Measurements from ENCODE around the gene OGFR. TPM values are rescaled to one million over a fixed set of nuclear protein-coding genes. Genes with fewer than 3 reads are reported as not detected.
"Not testable (repeated sequence)": the region's sequence is repeated elsewhere in the genome, so short reads cannot be mapped to it uniquely, and the experiment has no call there.

OGFR gene
- total RNA-seq, 1 experiment from 2014 or later: 80.1 TPM

DNA sequence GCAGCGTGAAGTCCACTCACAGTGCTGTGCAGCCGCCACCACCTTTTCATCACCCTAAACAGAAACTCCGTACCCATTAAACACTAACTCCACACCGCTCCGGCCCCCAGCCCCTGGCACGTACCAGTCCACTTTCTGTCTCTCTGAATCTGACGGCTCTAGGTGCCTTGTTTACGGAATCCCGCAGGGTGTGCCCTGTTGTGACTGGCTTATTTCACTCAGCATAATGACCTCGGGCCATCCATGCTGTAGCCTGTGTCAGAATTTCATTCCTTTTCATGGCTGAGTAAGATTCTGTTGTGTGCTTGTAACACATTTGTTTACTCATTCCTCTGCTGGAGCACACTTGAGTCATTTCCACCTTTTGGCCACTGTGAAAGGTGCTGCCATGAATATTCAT is 39.0 kb downstream of the OGFR start:
- DNase-seq: no peak
- H3K9me3 Mint-ChIP-seq (ENCODE audit: low read depth, unreplicated experiment): no peaks in the 10 kb centered on the region
- intact Hi-C loops (cut with micrococcal nuclease; ENCODE audit: unreplicated experiment): no loop called here
- peaks cover 21% of the 10 kb centered on the region for H3K36me3 Mint-ChIP-seq (ENCODE audit: insufficient read depth, unreplicated experiment)
- no peaks in the 10 kb centered on the region for H3K27me3 Mint-ChIP-seq (ENCODE audit: unreplicated experiment)
- no peak overlapping the region for H3K4me3 Mint-ChIP-seq (ENCODE audit: low read depth, unreplicated experiment)
- no peaks in the 10 kb centered on the region for H3K4me1 Mint-ChIP-seq (ENCODE audit: low read depth, unreplicated experiment)
- TSS peak; percentile 37 for BruUV-seq (replicated peaks)
- no peak overlapping the region for H3K27ac Mint-ChIP-seq (ENCODE audit: unreplicated experiment)
- CTCF ChIA-PET: interaction anchor here (0.8 kb wide), 1 partner anchor 11 kb away, joined by 3 read pairs; no protein-coding TSS in a partner anchor
- TF ChIP-seq, protein P1, sequence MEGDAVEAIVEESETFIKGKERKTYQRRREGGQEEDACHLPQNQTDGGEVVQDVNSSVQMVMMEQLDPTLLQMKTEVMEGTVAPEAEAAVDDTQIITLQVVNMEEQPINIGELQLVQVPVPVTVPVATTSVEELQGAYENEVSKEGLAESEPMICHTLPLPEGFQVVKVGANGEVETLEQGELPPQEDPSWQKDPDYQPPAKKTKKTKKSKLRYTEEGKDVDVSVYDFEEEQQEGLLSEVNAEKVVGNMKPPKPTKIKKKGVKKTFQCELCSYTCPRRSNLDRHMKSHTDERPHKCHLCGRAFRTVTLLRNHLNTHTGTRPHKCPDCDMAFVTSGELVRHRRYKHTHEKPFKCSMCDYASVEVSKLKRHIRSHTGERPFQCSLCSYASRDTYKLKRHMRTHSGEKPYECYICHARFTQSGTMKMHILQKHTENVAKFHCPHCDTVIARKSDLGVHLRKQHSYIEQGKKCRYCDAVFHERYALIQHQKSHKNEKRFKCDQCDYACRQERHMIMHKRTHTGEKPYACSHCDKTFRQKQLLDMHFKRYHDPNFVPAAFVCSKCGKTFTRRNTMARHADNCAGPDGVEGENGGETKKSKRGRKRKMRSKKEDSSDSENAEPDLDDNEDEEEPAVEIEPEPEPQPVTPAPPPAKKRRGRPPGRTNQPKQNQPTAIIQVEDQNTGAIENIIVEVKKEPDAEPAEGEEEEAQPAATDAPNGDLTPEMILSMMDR (IDR thresholded peaks at IDR 0.05; ENCODE audit: unreplicated experiment): no peak

DNA sequence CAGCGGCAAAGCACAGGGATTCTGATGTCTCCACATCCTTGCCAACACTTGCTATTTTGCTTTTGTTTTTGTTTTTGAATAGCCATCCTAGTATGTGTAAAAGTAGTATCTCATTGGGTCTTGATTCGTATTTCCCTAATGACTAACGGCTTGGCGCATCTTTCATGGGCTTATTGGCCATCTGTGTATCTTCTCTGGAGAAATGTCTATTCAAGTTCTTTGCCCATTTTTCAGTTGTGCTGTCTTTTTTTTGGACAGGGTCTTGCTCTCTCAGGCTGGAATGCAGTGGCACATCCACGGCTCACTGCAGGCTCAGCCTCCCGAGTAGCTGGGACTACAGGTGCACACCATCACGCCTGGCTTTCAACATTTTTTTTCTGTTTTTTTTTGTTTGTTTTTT is 39.5 kb downstream of the OGFR start:
- no peak for DNase-seq
- TF ChIP-seq, protein P1 (IDR thresholded peaks at IDR 0.05; ENCODE audit: unreplicated experiment): no peak
- Mint-ChIP-seq H3K4me3 (ENCODE audit: low read depth, unreplicated experiment) (no peak overlapping the region), H3K4me1 (ENCODE audit: low read depth, unreplicated experiment) (no peaks in the 10 kb centered on the region), H3K36me3 (ENCODE audit: insufficient read depth, unreplicated experiment) (peaks cover 21% of the 10 kb centered on the region), H3K9me3 (ENCODE audit: low read depth, unreplicated experiment) (no peaks in the 10 kb centered on the region), H3K27ac (ENCODE audit: unreplicated experiment) (no peak overlapping the region), H3K27me3 (ENCODE audit: unreplicated experiment) (no peaks in the 10 kb centered on the region)
- intact Hi-C loops (cut with micrococcal nuclease; ENCODE audit: unreplicated experiment): no loop called here
- CTCF ChIA-PET: interaction anchor here (0.6 kb wide), 1 partner anchor 210 kb away, joined by 4 read pairs; no protein-coding TSS in a partner anchor
- BruUV-seq (replicated peaks): no TSS peak

DNA sequence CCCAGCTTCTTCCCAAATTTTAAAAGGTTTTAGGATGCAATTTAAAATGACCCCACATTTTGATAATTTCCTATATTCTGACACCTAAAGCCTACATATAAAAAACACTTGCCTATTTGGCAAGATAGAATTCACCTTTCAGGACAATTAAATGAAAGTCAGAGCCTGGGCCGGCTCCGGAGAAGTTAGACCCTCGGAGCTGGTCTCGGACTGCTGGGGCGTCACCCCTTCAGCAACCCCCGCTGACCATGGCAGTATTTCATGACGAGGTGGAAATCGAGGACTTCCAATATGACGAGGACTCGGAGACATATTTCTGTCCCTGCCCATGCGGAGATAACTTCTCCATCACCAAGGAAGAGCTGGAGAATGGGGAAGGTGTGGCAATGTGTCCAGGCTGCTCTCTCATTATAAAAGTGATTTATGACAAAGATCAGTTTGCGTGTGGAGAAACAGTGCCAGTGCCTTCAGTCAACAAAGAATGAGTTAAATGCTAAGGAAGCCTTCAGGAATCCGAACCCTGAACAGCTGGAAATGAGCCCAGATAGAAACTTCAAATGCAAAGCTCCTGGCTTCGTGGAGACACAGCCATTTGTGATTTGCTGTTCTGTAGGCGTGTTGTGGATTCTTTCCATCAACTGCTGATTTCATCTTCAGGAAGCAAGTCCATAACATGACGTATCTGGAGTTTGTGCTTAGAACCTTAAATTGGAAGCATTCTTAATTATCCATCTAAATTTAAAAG is 41.0 kb downstream of the OGFR start:
- peaks cover 21% of the 10 kb centered on the region for H3K36me3 Mint-ChIP-seq (ENCODE audit: insufficient read depth, unreplicated experiment)
- H3K27me3 Mint-ChIP-seq (ENCODE audit: unreplicated experiment): no peaks in the 10 kb centered on the region
- no peak overlapping the region for H3K4me3 Mint-ChIP-seq (ENCODE audit: low read depth, unreplicated experiment)
- no peak for DNase-seq
- no peak overlapping the region for H3K27ac Mint-ChIP-seq (ENCODE audit: unreplicated experiment)
- CTCF ChIA-PET: interaction anchor here (0.9 kb wide), 1 partner anchor 18 kb away, joined by 4 read pairs; no protein-coding TSS in a partner anchor
- H3K9me3 Mint-ChIP-seq (ENCODE audit: low read depth, unreplicated experiment): no peaks in the 10 kb centered on the region
- BruUV-seq (replicated peaks): no TSS peak
- no peaks in the 10 kb centered on the region for H3K4me1 Mint-ChIP-seq (ENCODE audit: low read depth, unreplicated experiment)
- TF ChIP-seq, protein P1 (IDR thresholded peaks at IDR 0.05; ENCODE audit: unreplicated experiment): no peak
- intact Hi-C loops (cut with micrococcal nuclease; ENCODE audit: unreplicated experiment): no loop called here

DNA sequence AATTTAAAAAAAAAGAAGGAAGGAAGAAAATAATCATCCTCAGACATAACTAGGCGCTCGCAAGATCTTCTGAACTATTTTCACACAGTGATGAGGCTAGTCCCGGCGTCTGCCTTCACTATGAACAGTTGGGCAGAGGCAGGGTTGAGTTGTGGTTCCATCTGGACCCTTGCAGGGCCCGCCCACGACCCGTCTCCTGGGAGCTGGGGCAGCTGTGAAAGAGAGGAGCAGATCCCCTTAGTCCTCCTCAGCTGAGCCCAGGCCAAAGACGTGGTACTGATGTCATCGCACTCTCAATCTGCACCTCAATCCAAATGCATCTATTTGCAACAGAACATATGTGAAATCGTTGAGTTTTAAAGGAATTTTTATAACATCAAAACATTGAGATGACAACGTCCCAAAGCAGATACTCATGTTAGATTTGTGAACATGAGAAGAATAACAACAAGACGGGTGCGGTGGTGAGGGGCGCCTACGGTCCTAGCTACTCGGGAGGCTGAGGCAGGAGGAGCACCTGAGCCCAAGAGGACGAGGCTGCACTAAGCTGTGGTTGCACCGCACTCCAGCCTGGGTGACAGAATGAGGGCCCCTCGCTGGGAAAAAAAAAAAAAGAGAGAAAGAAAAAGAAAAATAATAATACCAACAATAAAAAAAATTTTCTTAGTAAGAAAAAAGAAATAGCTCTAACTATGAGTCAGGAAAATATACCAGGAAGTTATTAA is 41.7 kb downstream of the OGFR start:
- peaks cover 26% of the 10 kb centered on the region for H3K36me3 Mint-ChIP-seq (ENCODE audit: insufficient read depth, unreplicated experiment)
- TF ChIP-seq, protein P1 (IDR thresholded peaks at IDR 0.05; ENCODE audit: unreplicated experiment): no peak
- H3K9me3 Mint-ChIP-seq (ENCODE audit: low read depth, unreplicated experiment): no peaks in the 10 kb centered on the region
- intact Hi-C loops (cut with micrococcal nuclease; ENCODE audit: unreplicated experiment): no loop called here
- no peak overlapping the region for H3K27ac Mint-ChIP-seq (ENCODE audit: unreplicated experiment)
- no peak for DNase-seq
- BruUV-seq (replicated peaks): no TSS peak
- H3K27me3 Mint-ChIP-seq (ENCODE audit: unreplicated experiment): no peaks in the 10 kb centered on the region
- CTCF ChIA-PET: no interaction called here
- H3K4me1 Mint-ChIP-seq (ENCODE audit: low read depth, unreplicated experiment): no peaks in the 10 kb centered on the region
- H3K4me3 Mint-ChIP-seq (ENCODE audit: low read depth, unreplicated experiment): no peak overlapping the region

DNA sequence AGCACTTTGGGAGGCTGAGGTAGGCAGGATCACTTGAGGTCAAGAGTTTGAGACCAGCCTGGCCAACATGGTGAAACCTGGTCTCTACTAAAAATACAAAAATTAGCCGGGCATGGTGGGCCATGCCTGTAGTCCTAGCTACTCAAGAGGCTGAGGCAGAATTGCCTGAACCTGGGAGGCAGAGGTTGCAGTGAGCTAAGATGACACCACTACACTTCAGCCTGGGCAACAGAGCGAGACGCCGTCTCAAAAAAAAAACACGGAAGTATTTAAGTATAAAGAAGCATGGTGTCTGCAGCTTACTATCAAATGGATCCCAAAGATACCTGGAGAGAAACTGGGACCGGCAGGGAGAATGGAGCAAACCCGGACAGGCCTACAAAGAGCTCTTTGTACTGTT is 44.3 kb downstream of the OGFR start:
- H3K4me3 Mint-ChIP-seq (ENCODE audit: low read depth, unreplicated experiment); H3K4me1 Mint-ChIP-seq (ENCODE audit: low read depth, unreplicated experiment); BruUV-seq (replicated peaks); DNase-seq; intact Hi-C loops (cut with micrococcal nuclease; ENCODE audit: unreplicated experiment); H3K9me3 Mint-ChIP-seq (ENCODE audit: low read depth, unreplicated experiment); H3K27ac Mint-ChIP-seq (ENCODE audit: unreplicated experiment); H3K27me3 Mint-ChIP-seq (ENCODE audit: unreplicated experiment): not testable (repeated sequence)
- peaks cover 21% of the 10 kb centered on the region for H3K36me3 Mint-ChIP-seq (ENCODE audit: insufficient read depth, unreplicated experiment)
- CTCF ChIA-PET: interaction anchor here (1.2 kb wide), 1 partner anchor 16 kb away, joined by 3 read pairs; no protein-coding TSS in a partner anchor

Data from Calu3 (cell line).